Measurements from ENCODE around the gene COPZ2. TPM values are rescaled to one million over a fixed set of nuclear protein-coding genes. Genes with fewer than 3 reads are reported as not detected.

The COPZ2 gene
- total RNA-seq, 6 experiments from 2014 or later = 209 to 260 (median 211) TPM

DNA sequence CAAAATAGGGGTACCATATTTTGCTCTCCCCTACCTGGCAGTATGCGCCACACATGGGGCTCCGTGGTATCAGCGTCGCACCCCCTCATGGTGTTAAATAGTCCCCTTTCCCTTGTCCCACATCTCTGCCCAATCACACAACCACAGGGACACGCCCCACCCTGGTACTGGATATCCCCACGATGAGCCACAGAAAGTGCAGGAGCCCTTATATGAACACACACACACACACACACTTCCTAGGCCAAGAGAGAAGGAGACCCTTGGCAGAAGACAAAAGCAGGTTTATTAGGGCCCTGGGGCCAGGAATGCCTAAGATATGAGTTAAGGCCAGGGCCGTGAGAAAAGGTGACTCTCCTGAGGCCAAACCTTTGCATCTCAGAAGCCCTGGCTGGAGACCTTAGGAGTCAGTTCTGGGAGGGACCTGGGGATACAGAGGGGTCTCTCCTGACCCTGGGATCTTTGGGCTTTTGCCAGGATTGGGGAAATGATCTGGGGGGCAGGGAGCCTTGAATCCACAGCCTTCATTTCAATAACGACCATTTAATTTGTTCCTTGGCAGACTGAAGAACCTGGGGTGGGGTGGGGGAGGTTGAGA, 11.6 kb downstream of the COPZ2 start:
- H3K27ac Mint-ChIP-seq = peak overlapping the region; percentile 96
- peaks cover 50% of the 10 kb centered on the region for H3K4me1 Mint-ChIP-seq (ENCODE audit: low read depth)
- DNase-seq = peak; percentile 39

GRCh38 chr17:48025040-48025903, 12.3 kb downstream of the COPZ2 start:
- peak overlapping the region; percentile 93 for H3K4me3 Mint-ChIP-seq
- peak; percentile 97 for DNase-seq
- peaks cover 50% of the 10 kb centered on the region for H3K4me1 Mint-ChIP-seq (ENCODE audit: low read depth)
- no peaks in the 10 kb centered on the region for H3K9me3 Mint-ChIP-seq
- TF ChIP-seq CTCF (IDR thresholded peaks at IDR 0.05) = peak; percentile 79
- H3K36me3 Mint-ChIP-seq (ENCODE audit: low read depth) = no peaks in the 10 kb centered on the region
- peaks cover 6% of the 10 kb centered on the region for H3K27me3 Mint-ChIP-seq (ENCODE audit: insufficient read depth)
- H3K27ac Mint-ChIP-seq = peak overlapping the region; percentile 96

More for the DNA sequence above, 11.6 kb downstream of the COPZ2 start:
- no peak for TF ChIP-seq CTCF (IDR thresholded peaks at IDR 0.05)
- H3K36me3 Mint-ChIP-seq (ENCODE audit: low read depth) = no peaks in the 10 kb centered on the region; the same call in 1 of the 2 replicates
- H3K27me3 Mint-ChIP-seq (ENCODE audit: insufficient read depth) = peaks cover 6% of the 10 kb centered on the region
- H3K4me3 Mint-ChIP-seq = peak overlapping the region; percentile 93
- no peaks in the 10 kb centered on the region for H3K9me3 Mint-ChIP-seq

DNA sequence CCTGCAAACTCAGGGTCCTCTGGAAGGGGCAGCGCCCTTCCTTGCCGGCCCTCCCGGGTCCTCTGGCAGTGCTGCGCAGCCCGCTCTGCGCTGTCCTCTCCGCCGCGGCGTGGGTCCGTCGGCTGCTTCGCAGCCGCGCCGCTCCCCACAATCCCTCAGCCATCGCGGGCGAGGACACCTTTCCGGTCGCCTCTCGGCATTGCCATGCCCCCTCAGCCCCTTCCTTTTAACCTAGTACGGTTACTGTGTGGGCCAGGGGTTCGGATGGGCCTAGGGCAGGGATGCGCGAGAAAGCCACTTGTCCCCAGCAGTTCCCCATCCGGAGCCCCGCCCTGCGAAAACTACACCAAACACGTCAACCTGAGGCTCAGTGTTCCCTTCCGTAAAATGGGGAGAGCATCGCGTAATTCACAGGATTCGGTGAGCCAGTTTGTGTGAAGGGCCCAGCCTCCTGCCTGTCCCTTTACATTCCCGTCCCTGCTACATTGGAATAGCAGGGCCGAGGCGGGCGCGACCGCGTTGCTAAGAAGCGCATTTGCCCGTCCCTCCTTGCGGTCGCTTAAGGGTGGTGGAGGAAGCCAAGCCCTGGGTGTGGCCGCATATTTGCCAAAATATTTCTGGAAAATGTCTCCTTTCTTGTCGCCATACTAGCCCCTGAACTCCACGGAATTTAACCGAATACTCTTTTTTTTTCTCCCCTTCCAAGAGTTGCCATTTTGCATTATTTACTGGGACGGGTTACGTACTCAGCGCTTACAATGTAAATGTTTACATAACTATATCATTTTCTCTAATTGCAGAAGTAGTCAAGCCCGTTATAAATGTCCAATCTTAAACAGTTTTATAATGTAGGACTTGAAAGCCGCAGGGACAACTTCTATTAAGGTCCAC, 13.2 kb downstream of the COPZ2 start:
- Mint-ChIP-seq H3K4me1 (ENCODE audit: low read depth) (peaks cover 50% of the 10 kb centered on the region), H3K36me3 (ENCODE audit: low read depth) (no peaks in the 10 kb centered on the region), H3K27me3 (ENCODE audit: insufficient read depth) (peaks cover 6% of the 10 kb centered on the region), H3K27ac (peak overlapping the region; percentile 96), H3K9me3 (no peaks in the 10 kb centered on the region), H3K4me3 (peak overlapping the region; percentile 93)
- no peak for TF ChIP-seq CTCF (IDR thresholded peaks at IDR 0.05)
- DNase-seq = peak; percentile 64

- TF ChIP-seq CTCF (IDR thresholded peaks at IDR 0.05) = peak; percentile 59
- H3K4me3 Mint-ChIP-seq = peak overlapping the region; percentile 74
- no peaks in the 10 kb centered on the region for H3K36me3 Mint-ChIP-seq (ENCODE audit: low read depth)
- peak; percentile 79 for DNase-seq
- no peaks in the 10 kb centered on the region for H3K9me3 Mint-ChIP-seq
- H3K27ac Mint-ChIP-seq = peak overlapping the region; percentile 96
- peaks cover 50% of the 10 kb centered on the region for H3K4me1 Mint-ChIP-seq (ENCODE audit: low read depth)
- H3K27me3 Mint-ChIP-seq (ENCODE audit: insufficient read depth) = peaks cover 6% of the 10 kb centered on the region
These were observed 14.0 kb downstream of the COPZ2 start for GRCh38 chr17:48023400-48024148.

GRCh38 chr17:48022901-48023300, 14.7 kb downstream of the COPZ2 start:
- no peak for DNase-seq
- Mint-ChIP-seq H3K4me1 (ENCODE audit: low read depth) (peaks cover 50% of the 10 kb centered on the region), H3K9me3 (no peaks in the 10 kb centered on the region), H3K36me3 (ENCODE audit: low read depth) (no peaks in the 10 kb centered on the region), H3K27me3 (ENCODE audit: insufficient read depth) (peaks cover 6% of the 10 kb centered on the region), H3K4me3 (peak overlapping the region; percentile 74; the same call in 1 of the 2 replicates), H3K27ac (no peak overlapping the region)
- no peak for TF ChIP-seq CTCF (IDR thresholded peaks at IDR 0.05)

Measured in HFFc6 (cell line).